ENCODE results near the gene ZNF678.
A peak's percentile ranks its signal among the peaks of the same experiment; 100 is the strongest.
"Not testable (repeated sequence)": the region's sequence is repeated elsewhere in the genome, so short reads cannot be mapped to it uniquely, and the experiment has no call there.

ZNF678 gene

GRCh38 chr1:227563324-227564201, at the start of gene ZNF678:
Gene ZNF678, plus strand, starts transcription at chr1:227563556. Its CDS starts 87,436 bp downstream, at chr1:227650992.
- DNase-seq = peak; percentile 95

DNA sequence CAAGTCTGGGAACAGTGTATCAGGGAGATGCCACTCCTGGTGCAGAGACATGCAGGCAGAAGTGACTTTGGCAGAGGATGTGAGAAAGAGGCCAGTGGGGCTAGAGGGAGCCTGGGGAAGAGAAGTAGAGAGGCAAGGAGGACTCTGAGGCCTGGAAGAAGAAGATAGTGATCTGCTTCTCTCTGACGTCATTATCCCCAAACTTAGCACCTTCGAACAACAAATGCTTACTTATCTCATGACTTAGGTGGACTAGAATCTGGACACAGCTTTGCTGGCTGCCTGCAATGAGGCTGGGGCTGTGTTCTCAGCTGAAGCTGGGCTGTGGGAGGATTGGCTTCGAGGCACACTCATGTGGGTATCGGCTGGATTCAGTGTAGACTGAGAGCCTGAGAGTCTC, 44.5 kb upstream of the ZNF678 start:
- DNase-seq = no peak

- DNase-seq = peak; percentile 19
These were observed 41.6 kb upstream of the ZNF678 start for GRCh38 chr1:227521782-227522181.

DNA sequence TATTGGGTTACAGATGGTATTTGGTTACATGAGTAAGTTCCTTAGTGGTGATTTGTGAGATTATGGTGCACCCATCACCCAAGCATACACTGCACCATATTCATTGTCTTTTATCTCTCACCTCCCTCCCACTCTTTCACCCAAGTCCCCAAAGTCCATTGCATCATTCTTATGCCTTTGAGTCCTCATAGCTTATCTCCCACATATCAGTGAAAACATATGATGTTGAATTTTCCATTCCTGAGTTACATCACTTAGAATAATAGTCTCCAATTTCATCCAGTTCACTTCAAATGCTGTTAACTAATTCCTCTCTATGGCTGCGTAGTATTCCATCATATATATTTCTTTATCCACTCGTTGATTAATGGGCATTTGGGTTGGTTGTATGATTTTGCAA, 36.8 kb upstream of the ZNF678 start:
- DNase-seq = no peak

- no peak for DNase-seq
These were observed 31.2 kb upstream of the ZNF678 start for GRCh38 chr1:227532019-227532619.

DNA sequence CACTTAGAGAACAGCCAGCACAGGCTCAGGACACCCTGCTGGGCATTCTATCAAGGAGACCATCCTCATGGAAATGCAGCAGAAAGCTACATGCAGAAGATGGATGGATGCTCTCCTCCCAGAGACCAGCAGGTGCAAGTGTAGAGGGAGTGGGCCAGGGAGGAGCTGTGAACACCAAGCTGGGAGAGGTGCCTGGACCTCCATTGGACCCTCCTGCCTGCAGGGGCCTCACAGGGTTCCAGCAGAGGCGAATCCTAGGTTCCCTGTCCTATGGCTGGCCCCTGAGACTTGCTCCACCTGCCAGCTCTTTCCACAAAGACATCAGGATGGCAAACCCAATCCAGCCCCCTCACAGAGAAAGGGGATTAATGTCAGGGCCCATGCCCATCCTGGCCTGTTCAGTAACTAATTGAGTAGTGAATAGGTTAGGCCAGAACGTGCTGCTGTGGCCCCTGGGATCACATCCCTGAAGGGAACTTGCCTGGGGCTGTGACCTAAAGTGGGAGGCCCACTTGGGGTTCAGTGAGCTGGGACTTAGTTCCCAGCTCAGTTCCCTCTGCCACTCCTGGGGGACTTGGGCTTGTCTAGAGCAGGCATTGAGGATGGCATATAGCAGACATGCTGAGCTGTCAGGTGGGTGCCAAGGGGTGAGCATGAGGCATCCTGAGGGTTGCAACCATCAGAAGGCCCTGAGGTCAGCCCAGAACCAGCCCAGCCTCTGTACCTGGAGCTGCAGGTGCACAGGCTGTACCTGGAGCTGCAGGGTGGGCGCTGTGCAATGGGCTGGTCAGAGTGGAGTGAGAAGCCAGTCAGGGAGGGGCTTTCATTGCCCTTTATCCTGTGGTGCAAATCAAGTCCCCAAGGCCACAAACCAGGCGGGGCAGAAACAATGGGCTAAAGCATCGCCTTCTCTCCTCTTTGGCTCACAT, 22.9 kb upstream of the ZNF678 start:
- no peak for DNase-seq

- DNase-seq = no peak
These were observed 22.2 kb upstream of the ZNF678 start for GRCh38 chr1:227541129-227541528.

DNA sequence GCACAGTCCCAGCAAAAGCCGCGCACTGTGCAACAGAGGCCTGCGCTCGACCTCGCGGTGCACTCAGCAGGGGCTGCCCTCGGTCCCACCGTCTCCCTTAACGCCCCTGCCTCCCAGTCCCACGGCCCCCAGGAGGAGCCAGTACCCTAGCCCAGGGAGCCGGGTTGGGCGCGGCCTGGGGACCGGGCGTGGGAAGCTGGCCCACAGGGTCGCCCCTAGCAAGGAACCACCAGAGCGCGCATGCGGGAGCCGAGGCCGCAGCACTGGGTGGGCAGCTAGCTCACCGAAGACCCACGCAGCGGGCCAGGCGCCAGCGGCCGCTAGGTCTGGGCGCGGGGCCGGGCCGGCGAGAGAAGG, 21.6 kb upstream of the ZNF678 start:
- no peak for DNase-seq

DNA sequence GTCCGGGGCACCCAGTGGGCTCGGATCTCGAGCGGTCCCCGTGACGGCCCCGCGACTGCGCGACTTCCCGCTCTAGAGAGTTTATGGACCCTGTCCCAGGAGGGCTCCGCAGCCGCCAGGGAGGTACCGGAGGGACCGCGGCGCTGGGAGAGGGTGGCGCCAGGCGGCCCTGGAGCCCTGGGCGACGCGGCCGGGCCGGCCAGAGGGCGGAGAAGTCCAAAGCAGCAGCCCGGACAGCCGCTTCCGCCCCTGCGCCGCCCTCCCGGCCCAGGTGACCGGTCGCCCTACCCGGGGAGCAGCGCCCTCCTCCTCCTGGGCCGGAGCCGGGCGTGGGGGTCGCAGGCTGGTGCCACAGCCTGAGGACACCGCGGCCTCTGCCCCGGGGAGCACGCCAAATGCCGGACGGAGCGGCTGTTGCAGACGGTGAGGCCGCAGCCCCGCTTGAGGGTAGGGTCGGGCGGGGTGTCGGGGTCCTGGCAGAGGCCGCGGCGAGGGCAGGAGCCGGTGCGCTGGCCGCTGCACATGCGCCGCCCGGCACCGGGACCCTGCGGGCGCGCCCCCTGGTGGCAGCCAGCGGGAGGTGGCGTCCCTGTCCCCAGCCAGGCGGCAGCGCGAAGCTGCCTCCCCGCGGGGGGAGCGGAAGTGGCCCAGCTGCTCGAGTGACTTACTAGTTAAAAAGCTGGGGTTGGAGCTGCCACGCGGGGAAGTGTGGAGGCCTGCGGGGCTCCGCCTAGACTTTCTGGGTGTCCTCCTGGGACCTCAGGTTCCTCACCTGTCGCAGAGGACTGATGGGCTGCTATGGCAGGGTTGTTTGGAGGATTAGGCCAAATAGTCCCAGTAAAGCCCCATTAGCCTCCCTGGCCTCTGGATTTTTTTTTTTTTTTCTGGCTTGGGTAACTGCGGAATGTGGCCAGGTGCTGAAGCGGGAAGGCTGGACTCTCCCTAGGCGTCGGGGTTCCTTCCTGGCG, 20.9 kb upstream of the ZNF678 start:
- DNase-seq = peak; percentile 89

- no peak for DNase-seq
These were observed 19.9 kb upstream of the ZNF678 start for GRCh38 chr1:227543283-227544066.

DNA sequence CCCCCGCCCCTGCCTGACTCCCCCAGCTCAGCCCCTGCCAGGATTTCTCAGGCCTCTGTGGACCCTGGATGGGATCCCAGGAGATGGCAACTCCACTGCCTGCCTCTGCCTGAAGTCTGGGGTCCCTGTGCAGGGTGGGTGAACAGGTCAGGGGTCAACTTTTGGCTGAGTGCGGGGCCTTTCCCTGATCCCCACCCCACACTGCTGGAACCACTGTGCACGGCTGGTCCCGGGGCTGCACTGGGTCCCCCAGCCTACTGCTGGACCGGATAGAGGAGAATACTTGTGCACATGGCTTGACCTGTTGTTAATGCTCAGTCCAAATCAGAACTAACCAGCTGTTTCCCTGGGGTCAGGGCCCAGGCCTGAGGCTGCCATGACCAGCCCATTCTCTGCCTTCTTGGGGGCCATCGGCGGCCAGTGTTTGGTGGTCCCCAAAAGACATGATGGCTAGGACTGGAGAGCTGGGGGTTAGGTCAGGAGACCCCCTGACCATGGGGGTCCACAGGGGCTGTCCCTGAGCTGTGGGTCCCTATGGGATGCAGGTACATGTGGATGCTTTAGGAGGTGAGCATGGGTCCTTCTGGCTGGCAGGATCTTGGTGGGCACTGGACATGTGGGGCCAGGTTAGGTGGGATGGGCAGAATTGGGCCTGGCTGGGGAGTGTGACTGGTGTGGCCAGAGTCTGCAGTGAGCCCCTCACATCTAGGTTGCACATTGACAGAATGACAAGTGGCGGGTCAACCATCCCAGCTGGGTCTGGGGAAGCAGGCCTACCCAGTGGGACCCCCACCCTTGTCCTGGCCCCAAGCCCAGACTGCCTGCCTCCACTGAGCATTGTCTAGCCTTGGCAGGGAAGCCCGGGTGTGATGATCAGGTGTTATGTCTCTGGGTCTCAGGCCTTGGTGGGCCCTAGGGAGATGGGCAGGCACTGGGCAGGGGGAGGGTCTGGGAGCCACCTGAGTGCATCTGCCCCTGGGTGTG, 19.0 kb upstream of the ZNF678 start:
- DNase-seq = no peak

GRCh38 chr1:227545361-227545760, 18.0 kb upstream of the ZNF678 start:
- no peak for DNase-seq

- DNase-seq = no peak
These were observed 17.3 kb upstream of the ZNF678 start for GRCh38 chr1:227546059-227546458.

- no peak for DNase-seq
These were observed 16.6 kb upstream of the ZNF678 start for GRCh38 chr1:227546598-227547309.

DNA sequence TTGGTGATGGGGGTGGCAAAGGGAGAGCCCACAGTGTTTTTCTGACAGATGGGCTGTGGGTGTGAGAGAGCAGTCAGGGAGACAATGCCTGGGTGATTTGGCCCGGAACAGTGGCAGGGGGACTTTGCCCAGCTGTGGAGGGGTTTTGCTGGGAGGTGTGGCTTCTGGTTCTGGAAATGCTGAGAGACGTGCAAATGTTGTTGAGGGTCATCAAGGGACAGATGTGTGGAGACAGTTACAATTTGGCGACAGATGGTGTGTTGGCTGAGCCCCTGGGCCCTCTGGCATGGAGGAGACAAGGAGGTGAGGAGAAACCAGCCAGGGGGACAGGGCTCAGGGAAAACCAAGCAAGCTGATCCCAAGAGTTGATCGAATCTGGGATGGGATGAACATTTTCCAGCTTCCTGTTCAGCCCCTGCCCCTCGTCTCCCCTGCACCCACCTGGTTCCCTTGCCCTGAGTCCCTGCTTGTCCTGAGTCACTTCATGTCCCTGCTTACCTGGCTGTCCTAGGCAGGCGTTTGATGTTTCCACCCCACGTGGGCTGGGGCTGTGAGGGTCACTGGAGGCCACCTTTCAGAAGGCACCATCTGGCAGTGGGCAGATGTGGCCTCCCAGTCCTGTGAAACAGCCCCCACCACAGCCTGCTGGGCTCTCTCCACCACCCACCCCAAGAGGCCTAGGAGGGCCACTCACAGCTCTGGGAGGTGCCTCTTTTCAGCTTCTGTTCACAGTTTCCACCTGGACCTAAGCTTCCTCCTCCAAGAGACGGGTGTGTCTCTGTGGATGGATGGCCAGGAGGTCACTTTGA, 15.8 kb upstream of the ZNF678 start:
- no peak for DNase-seq

GRCh38 chr1:227548119-227548397, 15.3 kb upstream of the ZNF678 start:
- no peak for DNase-seq

DNA sequence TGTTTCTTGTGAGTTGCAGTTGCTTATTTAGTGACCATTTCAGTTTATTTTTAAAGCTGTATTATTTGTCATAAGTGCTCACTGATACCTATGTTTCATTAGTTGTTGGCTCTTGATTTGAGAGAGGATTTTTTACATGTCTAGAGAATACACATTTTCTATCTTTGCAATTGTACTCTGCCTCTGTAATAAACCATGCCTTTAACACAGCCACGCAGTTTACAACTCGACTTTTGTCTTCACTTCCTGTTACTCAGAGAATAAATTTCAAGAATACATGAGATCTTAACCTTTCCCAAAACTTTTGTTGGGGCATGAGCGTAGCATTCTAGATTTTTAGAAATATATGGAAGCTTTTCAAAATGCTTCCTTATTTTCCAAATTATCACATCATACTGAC, 14.9 kb upstream of the ZNF678 start:
- DNase-seq = no peak

GRCh38 chr1:227549892-227550291, 13.5 kb upstream of the ZNF678 start:
- no peak for DNase-seq

DNA sequence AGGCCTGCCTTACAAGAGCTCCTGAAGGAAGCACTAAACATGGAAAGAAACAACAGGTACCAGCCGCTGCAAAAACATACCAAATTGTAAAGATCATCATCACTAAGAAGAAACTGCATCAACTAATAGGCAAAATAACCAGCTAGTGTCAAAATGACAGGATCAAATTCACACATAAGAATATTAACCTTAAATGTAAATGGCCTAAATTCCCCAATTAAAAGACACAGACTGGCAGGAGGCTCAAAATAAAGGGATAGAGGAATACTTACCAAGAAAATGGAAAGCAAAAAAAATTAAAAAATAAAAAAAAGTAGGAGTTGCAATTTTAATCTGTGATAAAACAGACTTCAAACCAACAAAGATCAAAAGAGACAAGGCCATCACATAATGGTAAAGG, 11.5 kb upstream of the ZNF678 start:
- not testable (repeated sequence) for DNase-seq

Measured in right hindlimb (tissue), 1 donor.